Activated gamma-delta T cell treated with Interleukin-2 at 50 U/mL for 16 hours (primary cell): ENCODE results near the gene DGCR6L.
"Not testable (repeated sequence)": the region's sequence is repeated elsewhere in the genome, so short reads cannot be mapped to it uniquely, and the experiment has no call there.

Experiments used
- DNase-seq: peaks from one replicate; pipeline ENCODE4 v3.0.0-alpha.2; 2020

DGCR6L gene

GRCh38 chr22:20272174-20272573, 47.7 kb downstream of the DGCR6L start:
- no peak for DNase-seq

GRCh38 chr22:20271114-20271994, 48.5 kb downstream of the DGCR6L start:
- DNase-seq, result no peak

- not testable (repeated sequence) for DNase-seq
These were observed 49.4 kb downstream of the DGCR6L start for GRCh38 chr22:20270190-20271113.

- DNase-seq, result not testable (repeated sequence)
These were observed 50.2 kb downstream of the DGCR6L start for GRCh38 chr22:20269673-20270072.

GRCh38 chr22:20269201-20269600, 50.7 kb downstream of the DGCR6L start:
- DNase-seq, result not testable (repeated sequence)

- DNase-seq, result peak; percentile 48
These were observed 51.4 kb downstream of the DGCR6L start, which contains the start of gene RTN4R for GRCh38 chr22:20268279-20269012. RTN4R (minus strand) TSS chr22:20268318; CDS start chr22:20268092, 226 bp downstream.

GRCh38 chr22:20267441-20268278, 52.2 kb downstream of the DGCR6L start:
- no peak for DNase-seq

GRCh38 chr22:20266667-20267440, 53.0 kb downstream of the DGCR6L start:
- DNase-seq, result not testable (repeated sequence)

- DNase-seq, result not testable (repeated sequence)
These were observed 53.8 kb downstream of the DGCR6L start for GRCh38 chr22:20265772-20266666.

- DNase-seq, result no peak
These were observed 55.0 kb downstream of the DGCR6L start for GRCh38 chr22:20264614-20265452.
